ENCODE results near the gene PUM1.
A peak's percentile ranks its signal among the peaks of the same experiment; 100 is the strongest.

Gene PUM1

GRCh38 chr1:30903343-30904034 is 162.0 kb downstream of the PUM1 start:
- H3K27ac ChIP-seq, result no peak overlapping the region
- TF ChIP-seq CTCF (conservative IDR thresholded peaks at IDR 0.05) (no peak), ZFX (IDR thresholded peaks at IDR 0.05) (no peak)

- H3K27ac ChIP-seq, result no peak overlapping the region
- no peak for TF ChIP-seq ZFX (IDR thresholded peaks at IDR 0.05)
- TF ChIP-seq CTCF (conservative IDR thresholded peaks at IDR 0.05), result no peak
These were observed 162.8 kb downstream of the PUM1 start for GRCh38 chr1:30902593-30903290.

- H3K27ac ChIP-seq, result peak overlapping the region; percentile 9; the same call in 1 of the 2 replicates
- TF ChIP-seq CTCF (conservative IDR thresholded peaks at IDR 0.05), result no peak
- TF ChIP-seq ZFX (IDR thresholded peaks at IDR 0.05), result no peak
These were observed 163.5 kb downstream of the PUM1 start for GRCh38 chr1:30901798-30902581.

GRCh38 chr1:30900931-30901560 is 164.5 kb downstream of the PUM1 start:
- H3K27ac ChIP-seq, result no peak overlapping the region
- no peak for TF ChIP-seq CTCF (conservative IDR thresholded peaks at IDR 0.05)

GRCh38 chr1:30900486-30900885 is 165.0 kb downstream of the PUM1 start:
- TF ChIP-seq ZFX (IDR thresholded peaks at IDR 0.05) (no peak), CTCF (conservative IDR thresholded peaks at IDR 0.05) (no peak)
- no peak overlapping the region for H3K27ac ChIP-seq

- H3K27ac ChIP-seq, result no peak overlapping the region
- TF ChIP-seq ZFX (IDR thresholded peaks at IDR 0.05) (no peak), CTCF (conservative IDR thresholded peaks at IDR 0.05) (no peak)
These were observed 165.7 kb downstream of the PUM1 start for GRCh38 chr1:30899577-30900389.
